HG03025 (cell line): ENCODE data around the gene IGFN1.

Experiments
- ATAC-seq: cut with Tn5 transposase; IDR thresholded peaks from one replicate; pipeline ENCODE4 v1.9.1; 2021; ENCODE audit warnings: mild to moderate bottlenecking, moderate library complexity; ENCODE audit not compliant: unreplicated experiment, low FRiP score

IGFN1 gene

GRCh38 chr1:201190624-201191051 lies at the start of gene IGFN1:
Gene IGFN1 (plus strand): TSS chr1:201190824. CDS start chr1:201193294, 2,470 bp downstream.
- no peak for ATAC-seq

DNA sequence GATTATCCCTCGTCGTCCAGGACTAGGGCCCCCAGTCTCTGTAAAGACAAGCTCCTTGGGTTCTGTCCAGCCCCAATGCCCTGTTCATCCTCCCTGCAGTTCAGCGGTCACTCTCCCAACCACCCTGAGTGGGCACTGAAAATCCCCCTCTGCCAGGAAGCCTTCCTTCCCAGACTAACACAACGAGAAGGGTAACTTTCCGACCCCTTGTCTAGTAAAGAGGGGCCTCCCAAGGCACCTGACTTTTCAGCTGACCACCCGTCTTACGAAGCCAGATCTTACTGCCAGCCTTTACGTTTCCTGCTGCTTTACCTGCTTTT lies 49.7 kb upstream of the IGFN1 start:
- ATAC-seq, result no peak

DNA sequence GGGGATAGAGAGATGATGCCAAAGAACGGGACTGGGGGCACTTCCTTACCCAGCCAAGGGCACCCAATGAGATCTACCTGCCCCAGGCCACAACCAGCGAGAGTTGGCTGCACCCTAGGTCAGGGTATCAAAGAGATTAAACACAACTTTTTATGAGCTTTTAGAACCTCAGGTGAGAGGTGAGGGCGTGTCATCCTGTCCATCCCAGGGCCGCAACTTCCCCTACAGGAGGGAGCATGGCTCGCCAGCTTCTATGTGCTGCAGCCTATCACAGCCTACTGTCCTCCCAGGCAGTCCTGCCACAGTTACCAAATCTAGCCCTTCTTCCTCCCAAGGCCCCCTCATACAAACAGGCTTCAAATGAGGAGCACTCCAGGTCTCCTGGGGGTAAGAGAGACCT lies 49.2 kb upstream of the IGFN1 start:
- no peak for ATAC-seq

DNA sequence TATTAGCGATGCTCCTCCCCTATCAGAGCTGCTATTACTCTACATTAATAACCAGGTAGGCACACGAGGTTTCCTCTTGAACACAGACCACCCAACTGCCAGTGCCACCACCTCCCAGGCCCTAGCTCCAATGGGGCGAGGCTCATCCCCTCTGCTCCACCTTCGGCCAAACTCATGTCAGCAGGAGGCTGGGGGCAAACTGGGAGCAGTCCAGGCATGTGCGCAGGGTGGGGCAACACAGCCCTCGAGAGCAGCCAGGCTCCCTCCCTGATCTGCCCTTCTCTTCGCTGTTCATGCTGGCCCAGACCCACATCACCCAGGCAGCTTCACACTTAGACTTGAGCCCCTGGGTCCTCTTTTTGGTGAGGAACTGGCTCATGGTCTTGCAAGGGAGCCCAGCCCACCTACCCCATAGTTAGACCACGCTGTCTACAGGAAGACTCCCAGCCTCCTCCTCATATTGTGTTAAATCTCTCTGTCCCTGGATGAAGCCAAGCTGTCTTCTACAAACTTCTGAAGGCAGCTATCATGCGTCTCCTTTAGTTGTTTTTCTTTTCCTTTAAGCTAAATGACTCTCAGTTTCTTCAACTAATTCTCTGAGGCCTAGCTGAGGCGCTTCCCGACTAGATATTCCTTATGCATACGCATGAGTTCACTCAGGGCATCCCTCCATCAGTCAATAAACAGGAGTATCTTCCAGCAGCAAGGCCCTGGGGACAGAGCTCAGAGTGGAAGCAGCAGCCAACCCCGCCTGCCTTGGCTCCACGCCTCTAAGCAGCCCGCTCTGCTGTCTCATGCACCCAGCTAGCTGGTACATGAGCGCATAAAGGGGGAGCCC lies 48.4 kb upstream of the IGFN1 start:
- ATAC-seq, result no peak

DNA sequence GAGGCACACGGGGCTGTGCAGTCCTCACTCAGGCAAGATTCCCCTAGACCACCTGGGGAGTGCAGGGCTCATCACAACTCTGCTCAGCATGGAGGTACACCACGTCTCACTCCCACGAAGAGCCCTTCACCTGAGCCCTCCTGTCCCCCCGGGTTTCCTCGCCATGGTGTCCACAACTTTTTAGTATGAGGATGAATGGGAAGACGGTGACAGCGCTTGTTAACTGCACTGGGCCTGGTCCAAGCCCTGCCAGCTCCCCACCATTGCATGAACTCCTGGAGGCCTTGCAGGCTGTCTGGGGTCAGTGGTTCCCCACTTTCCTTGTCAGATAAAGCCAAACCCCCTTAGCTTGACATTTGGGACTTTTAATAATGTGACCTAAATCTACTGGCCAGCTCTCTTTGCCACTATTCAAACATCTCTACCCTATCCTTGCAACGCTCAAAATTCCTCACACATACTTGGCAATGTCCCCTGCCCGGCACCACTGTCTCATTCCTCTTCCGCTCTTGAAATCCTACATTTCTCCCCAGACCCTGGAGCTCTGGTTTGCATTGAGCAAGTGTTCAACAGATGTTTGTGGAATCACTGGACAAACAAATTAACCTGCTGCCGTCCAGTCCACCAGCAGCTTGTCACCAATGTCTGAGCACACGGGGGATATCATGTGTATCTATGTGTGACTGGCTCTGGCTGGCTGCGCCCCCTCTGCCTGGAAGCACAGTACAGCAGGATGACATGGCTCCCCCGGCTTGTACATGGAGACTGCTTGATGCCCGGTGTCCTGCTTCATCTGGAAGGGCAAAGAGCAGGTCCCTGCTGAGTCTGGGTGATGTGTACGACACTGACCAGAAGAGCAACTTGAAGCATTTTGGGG lies 47.5 kb upstream of the IGFN1 start:
- no peak for ATAC-seq

DNA sequence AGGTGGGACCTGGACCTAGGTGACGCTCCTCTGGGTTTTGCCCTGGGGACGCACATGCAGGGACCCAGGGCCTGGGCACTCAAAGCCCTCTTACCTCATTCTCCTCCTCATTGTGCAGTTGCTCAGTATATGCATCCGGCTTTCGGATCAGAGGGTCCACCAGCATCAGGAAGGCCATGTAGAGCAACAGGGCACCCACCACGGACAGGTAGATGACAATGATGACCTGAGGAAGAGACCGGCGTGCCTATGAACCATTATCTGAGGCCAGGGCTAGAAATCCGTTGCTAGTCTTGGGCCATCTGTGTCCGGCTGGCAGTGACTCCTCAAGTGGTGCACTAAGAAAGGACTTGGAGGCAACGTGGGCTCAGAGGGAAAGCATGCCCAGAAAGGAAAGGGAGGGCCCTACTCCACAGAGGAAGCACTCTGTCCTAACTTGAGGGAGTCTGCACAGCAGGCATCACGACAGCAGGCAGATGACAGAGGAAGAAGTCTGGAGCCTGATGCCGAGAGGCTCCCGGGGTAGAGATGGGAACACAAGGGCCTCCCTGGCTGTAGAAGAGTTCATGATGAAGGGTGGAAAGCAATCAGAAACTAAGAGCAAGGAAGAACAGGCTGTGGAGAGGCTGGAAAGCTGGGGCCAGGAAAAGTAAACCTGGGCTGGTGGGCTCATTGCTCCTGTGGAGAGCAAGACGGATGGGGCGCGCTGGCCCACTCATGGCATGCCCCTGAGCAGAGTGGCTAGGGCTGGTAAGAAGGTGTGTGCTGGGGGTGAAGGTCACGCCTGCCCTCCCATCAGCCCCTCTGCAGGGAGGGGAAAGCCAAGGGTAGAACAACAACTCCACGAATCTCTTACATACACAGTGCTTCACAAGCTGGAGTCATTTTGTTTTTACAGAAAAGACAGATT lies 46.6 kb upstream of the IGFN1 start:
- ATAC-seq, result no peak

GRCh38 chr1:201144701-201145100 lies 45.9 kb upstream of the IGFN1 start:
- no peak for ATAC-seq

- no peak for ATAC-seq
Observed at GRCh38 chr1:201145132-201145531, 45.5 kb upstream of the IGFN1 start.

GRCh38 chr1:201145816-201146215 lies 44.8 kb upstream of the IGFN1 start:
- no peak for ATAC-seq

GRCh38 chr1:201146626-201147390 lies 43.8 kb upstream of the IGFN1 start:
- ATAC-seq, result no peak

GRCh38 chr1:201147396-201148015 lies 43.1 kb upstream of the IGFN1 start:
- ATAC-seq, result no peak

GRCh38 chr1:201149400-201149799 lies 41.2 kb upstream of the IGFN1 start:
- no peak for ATAC-seq

GRCh38 chr1:201153474-201154388 lies 36.9 kb upstream of the IGFN1 start:
- ATAC-seq, result peak; percentile 70

DNA sequence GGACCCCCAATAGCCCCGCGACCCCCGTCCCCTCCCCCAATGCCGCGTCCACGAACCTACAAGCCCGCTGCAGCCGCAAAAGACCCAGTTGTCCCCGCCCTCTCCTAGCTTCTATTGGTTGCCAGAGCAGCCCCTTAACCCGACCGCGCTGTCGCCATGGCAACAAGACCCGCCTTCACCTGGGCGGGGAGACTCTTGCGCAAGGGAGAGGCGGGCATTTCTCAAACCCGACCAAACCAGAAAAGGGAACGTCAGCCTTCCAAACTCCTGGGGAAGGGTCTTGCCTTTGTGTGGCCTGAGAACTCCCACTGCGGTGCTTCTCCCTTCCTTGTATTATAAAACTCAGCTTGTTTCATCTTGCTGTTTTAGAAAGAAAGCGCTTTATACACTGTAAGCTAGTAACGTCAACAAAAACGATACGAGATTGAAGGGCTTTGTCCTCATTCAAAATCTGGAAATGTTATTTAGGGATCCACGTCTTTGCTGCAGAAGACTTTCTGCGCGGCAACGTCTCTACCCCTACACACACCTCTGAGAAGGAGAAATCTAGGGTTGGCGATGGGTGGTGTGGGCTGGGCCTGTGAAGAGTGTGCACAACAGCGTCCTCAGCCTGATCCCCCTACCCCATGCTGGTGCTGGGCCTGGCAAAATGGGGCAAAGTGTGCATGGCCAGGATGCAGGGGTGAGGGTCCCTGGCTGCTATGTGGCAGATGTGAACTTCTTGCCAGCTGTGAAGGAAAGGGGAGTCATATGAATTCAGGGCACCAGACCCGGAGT lies 36.0 kb upstream of the IGFN1 start, which contains the start of gene TMEM9:
TSS of gene TMEM9 (minus strand) at position 86 of the 777 bp plus-strand sequence. CDS start 551 bp downstream, outside the sequence.
- ATAC-seq, result peak; percentile 93

- no peak for ATAC-seq
Observed at GRCh38 chr1:201155354-201155753, 35.3 kb upstream of the IGFN1 start.

DNA sequence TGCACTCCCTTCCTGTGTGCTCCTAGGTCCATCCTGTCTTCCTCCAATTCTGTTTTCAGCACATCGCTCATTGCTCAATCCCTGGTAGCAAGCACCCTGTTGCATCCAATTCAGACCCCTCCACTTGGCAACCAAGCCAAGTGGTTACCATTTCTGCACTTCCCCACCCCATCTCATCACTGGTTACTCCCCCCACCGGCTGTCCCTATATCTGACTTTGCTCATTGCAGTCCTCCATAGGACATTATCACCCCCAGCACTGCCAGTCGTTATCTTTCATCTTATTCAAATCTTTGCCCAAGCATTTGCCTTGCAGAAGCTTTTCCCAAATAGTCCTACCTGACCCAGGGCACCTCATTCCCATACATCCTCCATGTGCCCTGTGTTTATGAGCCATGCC lies 34.3 kb upstream of the IGFN1 start:
- ATAC-seq, result no peak

GRCh38 chr1:201156819-201157218 lies 33.8 kb upstream of the IGFN1 start:
- ATAC-seq, result no peak
